Measurements from ENCODE around the gene MYO18A.

GRCh38 chr17:29059281-29059680 lies 120.9 kb downstream of the MYO18A start:
- TF ChIP-seq CTCF (IDR thresholded peaks at IDR 0.05) (no peak), POLR2AphosphoS5 (IDR thresholded peaks at IDR 0.05) (no peak), POLR2A (IDR thresholded peaks at IDR 0.05) (no peak)

Measured in prostate gland (tissue), 2 donors.